NOMO-1 treated with DMSO at 0.1 percent for 48 hours (cell line): ENCODE results near the gene RAB10.
"Not testable (repeated sequence)": the region's sequence is repeated elsewhere in the genome, so short reads cannot be mapped to it uniquely, and the experiment has no call there.

Experiments used
- DNase-seq: peaks from one replicate; lab custom pipeline; 2025; ENCODE audit not compliant: unreplicated experiment; lab: John Stamatoyannopoulos, UW

RAB10 gene

DNA sequence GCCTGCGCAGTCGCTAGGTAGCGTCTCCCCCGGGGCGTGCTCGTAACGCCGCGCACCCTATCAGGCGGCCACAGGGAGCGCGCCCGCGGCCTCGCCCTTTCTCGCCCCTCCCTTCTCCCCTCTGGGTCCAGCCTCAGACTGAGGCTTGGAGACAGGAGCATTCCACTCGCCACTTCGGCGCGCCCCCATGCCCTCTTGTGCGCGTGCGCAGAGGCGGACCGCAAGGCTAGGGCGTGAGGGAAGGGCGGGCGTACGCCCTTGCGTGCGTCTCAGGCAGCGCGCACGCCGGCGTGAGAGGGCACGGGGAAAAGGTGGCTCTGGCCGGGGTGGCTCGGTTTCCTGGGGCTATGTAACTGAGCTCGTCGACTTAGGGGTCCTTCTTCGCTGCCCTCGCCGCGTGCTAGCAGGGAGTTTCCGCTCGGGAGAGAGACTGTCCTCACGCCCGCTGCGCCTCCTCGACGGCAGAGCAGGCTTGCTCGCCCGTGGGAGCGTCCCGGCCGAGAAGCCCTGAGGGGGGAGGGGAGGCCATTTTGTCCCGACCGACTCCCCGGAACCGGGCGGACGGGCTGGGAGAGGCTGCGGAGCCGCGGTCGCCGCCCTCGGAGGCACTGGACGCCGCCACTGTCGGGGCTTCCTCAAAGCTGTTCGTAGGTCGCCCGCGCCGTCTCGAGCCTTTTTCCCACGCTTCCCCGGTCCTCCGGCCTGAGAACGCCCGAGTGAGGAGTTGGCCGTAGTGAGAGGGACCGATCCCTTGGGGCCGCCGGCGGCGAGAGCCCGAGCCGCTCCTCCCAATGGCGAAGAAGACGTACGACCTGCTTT lies at the start of gene RAB10:
Gene RAB10 (plus strand): TSS at position 267 of the 819 bp plus-strand sequence. CDS start 525 bp downstream, at position 792.
- DNase-seq = peak; percentile 99

DNA sequence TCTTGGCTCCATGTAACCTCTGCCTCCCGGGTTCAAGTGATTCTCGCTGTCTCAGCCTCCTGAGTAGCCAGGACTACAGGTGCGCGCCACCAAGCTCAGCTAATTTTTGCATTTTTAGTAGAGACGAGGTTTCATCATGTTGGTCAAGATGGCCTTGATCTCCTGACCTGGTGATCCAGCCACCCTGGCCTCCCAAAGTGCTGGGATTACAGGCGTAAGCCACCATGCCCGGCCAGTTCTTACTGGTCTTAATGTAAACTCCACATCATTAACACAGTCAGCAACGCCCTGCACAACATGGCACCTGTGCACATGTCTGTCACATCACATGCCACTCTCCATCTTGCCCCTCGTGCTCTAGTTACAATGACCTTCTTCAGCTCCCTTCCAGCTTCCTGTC lies 45.8 kb upstream of the RAB10 start:
- no peak for DNase-seq

DNA sequence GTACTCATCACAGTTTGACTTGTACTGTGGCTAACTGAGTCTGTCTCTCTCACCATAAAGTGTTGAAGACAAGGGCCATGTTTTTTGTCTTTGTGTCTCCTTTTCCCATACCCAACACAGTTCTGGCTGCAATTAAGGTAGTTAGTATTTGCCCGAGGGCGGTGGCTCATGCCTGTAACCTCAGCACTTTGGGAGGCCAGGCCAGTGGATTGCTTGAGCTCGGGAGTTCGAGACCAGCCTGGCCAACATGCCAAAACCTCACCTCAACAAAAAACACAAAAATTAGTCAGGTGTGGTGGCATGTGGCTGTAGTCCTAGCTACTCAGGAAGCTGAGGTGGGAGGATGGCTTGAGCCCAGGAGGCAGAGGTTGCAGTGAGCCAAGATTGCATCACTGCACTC lies 44.7 kb upstream of the RAB10 start:
- DNase-seq = no peak

DNA sequence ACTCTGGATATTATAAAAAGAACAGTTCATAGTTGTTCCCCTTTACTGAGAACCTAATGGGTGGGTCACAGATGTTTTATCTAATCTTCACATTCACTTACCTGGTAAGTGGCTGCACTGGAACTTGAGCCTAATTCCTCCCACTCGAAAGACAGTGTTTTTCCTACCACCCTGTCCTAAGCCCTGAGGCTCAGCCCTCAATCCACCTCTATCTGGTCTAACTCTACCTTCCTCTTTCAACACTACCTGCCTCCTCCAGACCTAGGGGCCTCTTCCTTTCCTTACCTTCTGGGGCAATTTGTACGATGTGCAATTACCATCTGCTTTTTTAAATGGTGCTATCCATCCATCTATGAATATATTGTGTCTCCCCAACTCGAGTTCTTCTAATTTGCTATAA lies 41.9 kb upstream of the RAB10 start:
- peak; percentile 43 for DNase-seq

DNA sequence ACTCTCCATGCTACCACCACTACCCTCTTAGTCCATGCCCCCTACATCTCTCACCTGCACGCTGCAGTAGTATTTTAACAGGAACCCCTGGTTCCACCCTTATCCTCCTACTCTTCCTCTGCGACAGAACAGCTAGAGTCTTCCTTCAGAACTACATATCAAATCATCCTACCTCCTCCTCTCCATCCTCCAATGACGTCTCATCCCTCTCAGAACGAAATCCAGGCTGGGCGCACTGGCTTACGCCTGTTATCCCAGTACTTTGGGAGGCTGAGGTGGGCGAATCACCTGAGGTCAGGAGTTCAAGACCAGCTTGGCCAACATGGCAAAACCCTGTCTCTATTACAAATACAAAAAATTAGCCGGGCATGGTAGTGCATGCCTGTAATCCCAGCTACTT lies 41.3 kb upstream of the RAB10 start:
- DNase-seq = no peak

DNA sequence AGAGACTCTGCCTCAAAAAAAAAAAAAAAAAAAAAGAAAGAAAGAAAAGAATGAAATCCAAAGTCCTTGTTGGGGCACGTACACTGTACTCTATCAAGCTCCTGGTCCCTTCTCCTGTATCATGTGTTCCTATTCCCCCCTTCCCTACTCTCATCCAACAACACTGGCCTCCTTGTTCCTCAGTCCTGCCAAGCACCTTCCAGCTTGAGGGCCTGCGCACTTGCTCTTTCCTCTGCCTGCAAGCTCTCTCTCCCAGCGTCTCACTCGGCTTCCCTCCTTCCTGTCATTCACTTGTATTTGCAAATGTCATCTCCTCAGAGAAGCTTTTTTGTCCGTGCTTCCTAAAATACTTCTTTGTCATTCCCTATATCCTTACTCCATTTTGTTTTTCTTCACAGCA lies 40.8 kb upstream of the RAB10 start:
- no peak for DNase-seq

DNA sequence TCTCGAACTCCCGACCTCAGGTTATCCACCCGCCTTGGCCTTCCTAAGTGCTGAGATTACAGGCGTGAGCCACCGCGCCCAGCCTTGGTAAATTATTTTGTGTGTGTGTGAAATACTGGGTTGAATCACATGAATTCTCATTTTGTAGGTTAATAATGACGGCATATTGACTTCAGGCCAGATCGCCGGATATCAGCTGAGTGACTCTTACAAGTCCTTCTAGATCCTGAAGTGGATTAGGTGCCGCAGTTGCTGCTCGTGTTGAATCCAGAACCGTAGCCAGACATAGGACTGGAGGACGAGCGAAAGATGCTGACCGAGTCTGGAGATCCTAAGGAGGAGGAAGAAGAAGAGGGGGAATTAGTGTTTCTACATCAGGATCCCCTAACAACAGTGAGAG lies 39.4 kb upstream of the RAB10 start:
- no peak for DNase-seq

DNA sequence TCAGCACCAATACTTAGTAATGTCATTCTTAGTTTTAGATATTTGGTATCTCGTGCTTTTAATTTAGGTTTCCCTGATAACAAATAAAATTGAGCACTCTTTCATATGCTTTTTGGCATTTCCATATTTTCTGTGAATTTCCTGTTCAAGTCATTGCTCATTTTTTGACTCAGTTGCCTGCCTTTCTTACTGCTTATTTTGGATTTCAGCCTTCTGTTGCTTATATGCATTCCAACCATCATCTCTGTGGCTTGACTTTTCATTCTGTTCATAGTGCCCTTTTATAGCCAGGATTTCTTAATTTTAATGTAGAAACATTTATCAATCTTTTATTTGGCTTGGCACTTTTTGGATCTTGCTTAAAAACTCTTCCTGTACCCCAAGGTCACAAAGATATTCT lies 37.0 kb upstream of the RAB10 start:
- no peak for DNase-seq

DNA sequence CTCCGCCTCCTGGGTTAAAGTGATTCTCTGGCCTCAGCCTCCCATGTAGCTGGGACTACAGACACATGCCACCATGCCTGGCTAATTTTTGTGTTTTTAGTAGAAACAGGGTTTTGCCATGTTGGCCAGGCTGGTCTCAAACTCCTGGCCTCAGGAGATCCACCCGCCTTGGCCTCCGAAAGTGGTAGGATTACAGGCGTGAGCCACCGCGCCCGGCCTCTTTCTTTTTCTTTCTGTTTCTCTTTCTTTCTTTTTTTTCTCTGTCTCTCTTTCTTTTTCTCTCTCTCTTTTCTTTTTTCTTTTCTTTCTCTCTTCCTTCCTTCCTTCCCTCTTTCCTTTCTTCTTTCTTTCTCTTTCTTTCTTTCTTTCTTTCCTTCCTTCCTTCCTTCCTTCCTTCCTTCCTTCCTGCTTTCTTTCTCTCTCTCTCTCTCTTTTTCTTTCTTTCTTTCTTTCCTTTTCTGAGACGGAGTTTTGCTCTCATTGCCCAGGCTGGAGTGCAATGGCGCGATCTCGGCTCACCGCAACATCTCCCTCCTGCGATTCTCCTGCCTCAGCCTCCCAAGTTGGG lies 35.0 kb upstream of the RAB10 start:
- not testable (repeated sequence) for DNase-seq

DNA sequence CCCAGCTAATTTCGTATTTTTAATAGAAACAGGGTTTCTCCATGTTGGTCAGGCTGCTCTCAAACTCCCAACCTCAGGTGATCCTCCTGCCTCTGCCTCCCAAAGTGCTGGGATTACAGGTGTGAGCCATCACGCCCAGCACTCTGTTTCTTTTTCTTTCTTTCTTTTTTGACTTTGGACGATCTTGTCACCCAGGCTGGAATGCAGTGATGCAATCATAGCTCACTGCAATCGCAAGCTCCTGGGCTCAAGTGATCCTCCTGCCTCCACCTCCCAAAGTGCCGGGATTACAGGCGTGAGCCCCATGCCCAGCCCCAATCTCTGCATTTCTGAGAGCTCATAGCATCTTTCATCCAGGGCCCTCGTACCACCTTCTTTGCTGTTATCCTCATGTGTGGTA lies 34.5 kb upstream of the RAB10 start:
- not testable (repeated sequence) for DNase-seq

DNA sequence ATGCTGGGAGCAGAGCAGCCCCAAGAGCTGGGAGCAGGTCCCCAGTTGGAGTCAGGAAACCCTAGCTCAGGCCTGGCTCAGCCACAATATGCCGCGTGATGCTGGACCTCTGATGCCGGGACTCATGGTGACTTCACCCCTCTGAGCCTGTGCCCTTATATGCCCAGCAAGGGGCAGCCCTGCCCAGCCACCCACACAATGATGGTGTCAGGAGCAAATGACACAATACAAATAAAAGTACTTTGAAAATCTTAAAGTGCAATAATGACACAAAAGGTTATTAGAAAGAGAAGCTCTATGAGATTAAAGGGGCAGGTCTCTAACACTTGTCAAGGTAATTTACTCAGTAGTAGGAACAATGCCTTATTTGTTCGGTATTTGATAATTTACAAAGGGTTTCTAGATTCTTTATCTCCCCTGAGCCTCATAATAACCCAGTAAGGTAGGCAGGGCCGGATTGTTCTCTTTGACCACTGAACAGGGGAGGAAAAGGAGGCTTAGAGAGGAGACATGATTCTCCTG lies 33.3 kb upstream of the RAB10 start:
- DNase-seq = no peak

DNA sequence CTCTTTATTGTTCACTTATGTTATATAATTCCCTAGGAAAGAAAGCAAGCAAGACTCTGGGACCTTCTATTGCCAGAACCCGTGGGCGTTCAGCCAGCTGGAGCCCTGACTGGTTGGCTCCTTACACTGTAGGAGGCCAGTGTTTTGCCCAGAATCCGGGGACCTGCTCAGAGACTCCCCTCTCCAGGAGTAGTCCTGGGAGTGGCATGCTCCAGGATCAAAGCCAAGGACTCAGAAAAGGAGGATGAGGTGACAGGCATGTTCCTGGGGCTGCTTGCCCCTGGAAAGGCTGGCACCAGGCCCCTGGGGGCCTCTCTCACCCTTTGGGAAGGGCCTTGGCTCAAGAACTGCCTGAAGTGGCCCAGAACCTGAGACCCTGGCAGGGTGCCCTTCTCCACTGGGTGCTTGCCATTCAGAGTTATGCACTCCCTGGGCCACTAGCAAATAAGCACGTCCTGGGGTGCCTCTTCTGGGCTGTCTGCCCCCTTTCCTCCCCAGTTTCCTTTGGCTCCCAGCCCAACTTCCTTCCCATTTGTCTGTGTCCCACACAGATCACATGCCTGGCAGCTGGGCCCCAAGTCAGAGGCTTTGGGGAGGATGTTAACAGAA lies 32.0 kb upstream of the RAB10 start:
- no peak for DNase-seq

DNA sequence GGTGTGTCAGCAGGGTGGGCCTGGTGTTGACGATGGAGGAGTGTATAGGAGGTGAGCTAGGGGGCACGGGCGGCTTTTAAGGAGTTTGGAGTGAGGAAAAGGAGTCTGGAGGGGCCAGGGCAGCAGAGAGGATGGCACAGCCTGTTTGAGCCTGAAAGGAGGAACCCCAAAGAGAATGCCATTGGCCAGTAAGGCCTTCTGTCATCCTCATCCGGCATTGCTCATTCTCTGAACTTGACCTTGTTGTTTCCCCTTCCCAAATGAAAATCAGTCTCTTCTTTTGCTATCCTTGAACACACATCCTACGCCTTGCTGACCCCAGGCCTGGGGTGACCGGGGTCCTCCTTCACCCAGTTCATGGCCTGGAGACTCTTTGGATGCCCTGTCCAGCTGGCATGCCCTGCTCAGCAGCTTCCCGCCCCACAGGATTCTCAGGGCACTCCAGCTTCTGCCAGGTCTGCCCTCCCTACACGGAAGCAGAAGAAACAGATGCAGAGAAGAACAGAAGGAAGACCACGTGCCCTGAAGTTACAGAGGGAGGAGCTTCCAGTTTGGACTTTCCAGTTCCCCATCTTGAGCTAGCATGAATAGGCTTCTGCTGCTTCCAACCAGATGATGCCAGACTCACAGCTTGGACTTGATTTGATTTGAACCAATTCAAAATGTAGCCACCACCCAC lies 31.1 kb upstream of the RAB10 start:
- DNase-seq = peak; percentile 81

DNA sequence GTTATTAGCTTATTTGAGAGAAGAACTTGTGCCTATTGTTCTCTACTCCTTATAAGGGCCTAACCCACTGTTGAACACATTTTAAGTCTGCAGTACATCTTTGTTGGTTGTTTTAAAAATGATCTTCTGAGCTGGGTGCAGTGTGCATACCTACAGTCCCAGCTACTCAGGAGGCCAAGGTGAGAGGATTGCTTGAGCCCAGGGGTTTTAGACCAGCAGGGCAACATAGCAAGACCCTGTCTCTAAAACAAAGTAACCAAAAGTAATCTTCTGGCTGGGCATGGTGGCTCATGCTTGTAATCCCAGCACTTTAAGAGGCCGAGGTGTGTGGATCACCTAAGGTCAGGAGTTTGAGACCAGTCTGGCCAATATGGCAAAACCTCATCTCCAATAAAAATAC lies 25.8 kb upstream of the RAB10 start:
- DNase-seq = no peak

DNA sequence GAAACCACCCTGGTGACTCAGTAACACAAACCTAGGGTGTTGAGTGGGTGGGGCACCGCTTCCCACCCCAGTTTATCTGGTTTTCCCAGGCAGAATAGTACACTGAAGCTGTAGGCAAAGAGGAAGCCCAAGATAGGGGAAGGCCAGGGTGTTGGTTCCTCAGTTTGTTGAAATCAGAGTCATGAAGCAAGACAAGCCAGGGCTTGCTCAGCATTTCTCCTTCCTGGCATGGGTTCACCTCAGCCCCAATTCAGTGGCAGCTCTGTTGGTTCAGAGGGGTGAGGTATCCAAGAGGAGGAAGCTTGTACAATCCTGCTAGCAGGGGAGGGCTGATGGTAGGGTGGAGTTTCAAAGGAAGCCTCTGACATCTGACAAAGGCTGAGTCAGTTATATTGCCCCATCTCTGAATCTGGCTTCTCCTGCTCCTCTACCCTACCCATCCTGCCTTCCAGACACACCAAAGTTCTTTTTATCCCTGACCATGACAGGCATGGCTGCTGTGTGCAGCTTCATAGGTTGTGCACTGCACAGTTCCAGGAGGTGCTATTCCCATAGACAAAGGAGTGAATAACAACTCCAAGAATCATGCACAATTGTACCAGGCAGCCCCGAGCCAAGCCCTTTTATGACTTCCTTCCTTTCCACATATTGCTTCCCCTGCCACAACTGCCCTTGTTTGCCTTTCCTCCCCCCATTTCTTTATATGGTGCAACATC lies 24.9 kb upstream of the RAB10 start:
- DNase-seq = peak; percentile 99

DNA sequence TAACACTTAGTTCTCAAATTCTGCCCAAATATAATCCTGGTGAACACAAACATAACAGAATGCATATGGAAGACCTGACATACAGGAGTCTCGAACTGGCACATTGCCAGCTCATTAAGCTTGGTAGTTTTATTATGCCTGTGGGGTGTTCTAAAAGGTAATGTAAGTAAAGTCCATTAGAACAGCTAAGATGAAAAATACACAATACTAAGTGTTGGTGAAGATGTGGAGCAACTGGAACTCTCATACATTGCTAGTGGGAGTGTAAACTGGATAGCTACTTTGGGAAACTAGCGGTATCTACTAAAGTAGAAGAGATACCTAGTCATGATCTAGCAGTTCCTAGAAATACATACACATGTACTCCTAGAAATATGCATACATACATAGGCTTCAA lies 24.3 kb upstream of the RAB10 start:
- no peak for DNase-seq

DNA sequence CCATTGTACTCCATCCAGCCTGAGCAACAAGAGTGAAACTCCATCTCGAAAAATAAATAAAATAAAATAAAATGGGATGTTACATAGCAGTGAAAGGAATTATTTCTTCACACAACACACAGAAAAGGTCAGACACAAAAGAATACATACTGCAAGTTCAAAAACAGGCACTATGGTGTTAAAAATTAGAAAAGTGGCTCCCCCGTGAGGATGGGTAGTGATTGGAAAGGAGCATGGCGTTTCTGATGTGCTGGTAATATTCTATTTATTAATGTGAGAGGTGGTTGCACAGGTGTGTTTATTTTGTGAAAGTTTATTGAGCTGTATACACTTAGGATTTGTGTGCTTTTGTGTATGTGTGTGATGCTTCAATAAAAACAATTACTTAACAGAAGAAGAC lies 22.9 kb upstream of the RAB10 start:
- no peak for DNase-seq

DNA sequence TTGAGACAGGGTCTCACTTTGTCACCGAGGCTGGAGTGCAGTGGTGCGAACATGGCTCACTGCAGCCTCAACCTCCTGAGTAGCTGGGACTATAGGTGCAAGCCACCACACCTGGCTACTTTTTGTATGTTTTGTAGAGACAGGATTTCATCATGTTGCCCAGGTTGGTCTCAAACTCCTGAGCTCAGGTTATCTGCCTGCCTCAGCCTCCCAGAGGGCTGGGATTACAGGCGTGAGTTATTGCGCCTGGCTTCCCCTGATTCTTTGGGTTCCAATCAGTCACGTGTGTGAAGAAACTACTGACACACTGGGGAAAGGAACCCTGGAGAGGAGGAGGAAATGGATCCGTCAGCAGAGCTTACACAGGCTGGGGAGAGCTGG lies 22.3 kb upstream of the RAB10 start:
- DNase-seq = no peak

DNA sequence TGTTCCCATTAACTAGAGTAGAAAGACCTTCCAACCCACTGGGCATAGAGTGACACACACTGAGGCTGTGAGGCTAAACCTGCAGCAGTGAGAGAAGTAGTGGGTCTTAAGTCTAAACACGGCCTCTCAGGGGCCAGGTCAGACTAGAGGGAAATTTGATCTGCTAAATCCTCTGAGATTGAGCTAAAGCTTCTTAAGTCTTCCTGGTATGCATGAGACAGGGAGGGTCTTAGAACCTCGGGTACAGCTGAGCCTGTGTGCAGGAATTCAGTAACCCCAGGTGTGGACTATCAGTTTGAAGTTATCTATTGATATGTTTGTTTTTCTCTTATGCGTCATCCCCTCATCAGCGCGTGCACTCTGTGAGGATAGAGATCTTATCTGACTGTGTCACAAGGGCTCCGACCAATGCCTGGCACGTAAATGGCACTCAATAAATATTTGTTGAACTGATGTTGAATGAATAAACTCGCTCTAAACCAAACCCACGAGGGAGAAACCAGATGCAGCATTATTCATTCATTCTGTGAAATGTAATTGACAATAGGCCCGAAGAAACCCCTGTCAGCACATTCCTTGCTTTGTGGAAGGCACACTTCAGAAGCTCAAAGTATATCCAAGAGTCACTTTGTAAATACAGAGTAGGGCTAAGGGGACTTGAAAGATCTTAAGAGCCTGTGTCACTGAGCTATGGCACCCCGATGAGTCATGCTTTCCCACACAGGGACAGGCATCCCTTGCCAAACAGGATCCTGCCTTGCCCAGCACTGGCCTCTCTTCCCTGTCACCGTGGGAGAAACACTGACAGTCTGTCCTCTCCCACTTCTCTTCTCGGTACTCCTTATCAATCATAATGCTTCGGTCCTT lies 21.7 kb upstream of the RAB10 start:
- no peak for DNase-seq

DNA sequence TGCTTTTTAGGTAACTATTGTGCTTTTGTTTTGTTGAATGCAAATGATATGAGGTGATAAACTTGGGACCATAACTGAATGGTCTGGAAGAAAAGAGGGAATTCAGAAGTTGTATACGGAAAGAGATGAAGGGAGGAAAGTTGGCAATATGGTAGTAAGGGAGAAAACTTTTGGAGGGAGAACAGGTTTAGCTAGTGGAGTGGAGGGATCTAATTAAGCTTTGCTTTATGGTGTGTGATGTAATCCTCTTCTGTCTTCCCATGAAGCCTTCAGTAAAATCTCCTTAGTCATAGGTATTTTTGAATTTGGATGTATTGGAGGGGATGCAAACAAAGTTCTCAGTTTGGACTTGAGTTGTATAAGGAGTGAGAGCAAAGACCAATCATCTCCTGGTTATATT lies 20.2 kb upstream of the RAB10 start:
- no peak for DNase-seq
